GM18519 (cell line): ENCODE data around the gene PRMT7.

Source experiments
- ATAC-seq: cut with Tn5 transposase; IDR thresholded peaks from one replicate; pipeline ENCODE4 v1.9.1; 2021; ENCODE audit warnings: mild to moderate bottlenecking, moderate library complexity; ENCODE audit not compliant: unreplicated experiment, low FRiP score

PRMT7 gene, protein sequence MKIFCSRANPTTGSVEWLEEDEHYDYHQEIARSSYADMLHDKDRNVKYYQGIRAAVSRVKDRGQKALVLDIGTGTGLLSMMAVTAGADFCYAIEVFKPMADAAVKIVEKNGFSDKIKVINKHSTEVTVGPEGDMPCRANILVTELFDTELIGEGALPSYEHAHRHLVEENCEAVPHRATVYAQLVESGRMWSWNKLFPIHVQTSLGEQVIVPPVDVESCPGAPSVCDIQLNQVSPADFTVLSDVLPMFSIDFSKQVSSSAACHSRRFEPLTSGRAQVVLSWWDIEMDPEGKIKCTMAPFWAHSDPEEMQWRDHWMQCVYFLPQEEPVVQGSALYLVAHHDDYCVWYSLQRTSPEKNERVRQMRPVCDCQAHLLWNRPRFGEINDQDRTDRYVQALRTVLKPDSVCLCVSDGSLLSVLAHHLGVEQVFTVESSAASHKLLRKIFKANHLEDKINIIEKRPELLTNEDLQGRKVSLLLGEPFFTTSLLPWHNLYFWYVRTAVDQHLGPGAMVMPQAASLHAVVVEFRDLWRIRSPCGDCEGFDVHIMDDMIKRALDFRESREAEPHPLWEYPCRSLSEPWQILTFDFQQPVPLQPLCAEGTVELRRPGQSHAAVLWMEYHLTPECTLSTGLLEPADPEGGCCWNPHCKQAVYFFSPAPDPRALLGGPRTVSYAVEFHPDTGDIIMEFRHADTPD

DNA sequence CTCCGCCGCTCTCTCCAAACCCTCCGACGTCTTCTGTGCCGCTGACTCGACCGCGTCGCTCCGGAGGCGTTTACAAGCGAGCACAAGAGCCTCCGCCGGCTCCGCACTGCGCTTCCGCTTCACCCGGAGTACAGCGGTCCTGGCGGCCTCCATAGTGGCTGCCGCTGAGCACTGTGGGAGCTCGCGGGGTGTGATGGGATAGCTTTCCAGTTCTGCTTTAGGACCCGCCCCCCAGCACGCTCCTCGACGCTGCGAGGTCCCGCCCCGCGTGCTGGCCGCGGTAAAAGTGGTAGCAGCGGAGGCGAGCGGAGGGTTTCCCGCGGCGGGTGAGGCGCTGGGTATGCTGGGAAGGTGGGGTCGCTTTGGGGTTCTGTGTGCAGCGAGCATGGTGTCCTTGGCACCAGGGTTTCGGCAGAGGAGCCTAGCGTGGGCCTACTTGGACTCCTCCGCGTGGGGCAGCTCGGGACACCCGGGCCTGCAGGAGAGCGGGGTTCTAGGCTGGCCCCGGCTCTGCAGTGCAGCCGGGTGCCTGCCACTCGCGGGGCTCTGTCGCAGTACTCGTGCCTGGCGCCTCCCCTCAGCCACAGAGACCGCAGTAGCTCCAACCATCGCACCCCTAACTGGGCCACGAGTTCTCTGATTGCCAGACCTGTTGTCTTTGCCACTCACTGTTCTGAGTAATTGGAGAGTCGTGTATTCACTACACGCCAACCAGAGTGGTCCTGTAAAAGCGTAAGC is at the start of gene PRMT7, which contains the start of gene SLC7A6OS:
PRMT7 (plus strand) TSS at position 246 of the 738 bp plus-strand sequence. CDS start 4,961 bp downstream, outside the sequence.
SLC7A6OS (minus strand) TSS at position 173 of the 738 bp plus-strand sequence; CDS start at position 153, 20 bp downstream.
- ATAC-seq, result peak; percentile 86

DNA sequence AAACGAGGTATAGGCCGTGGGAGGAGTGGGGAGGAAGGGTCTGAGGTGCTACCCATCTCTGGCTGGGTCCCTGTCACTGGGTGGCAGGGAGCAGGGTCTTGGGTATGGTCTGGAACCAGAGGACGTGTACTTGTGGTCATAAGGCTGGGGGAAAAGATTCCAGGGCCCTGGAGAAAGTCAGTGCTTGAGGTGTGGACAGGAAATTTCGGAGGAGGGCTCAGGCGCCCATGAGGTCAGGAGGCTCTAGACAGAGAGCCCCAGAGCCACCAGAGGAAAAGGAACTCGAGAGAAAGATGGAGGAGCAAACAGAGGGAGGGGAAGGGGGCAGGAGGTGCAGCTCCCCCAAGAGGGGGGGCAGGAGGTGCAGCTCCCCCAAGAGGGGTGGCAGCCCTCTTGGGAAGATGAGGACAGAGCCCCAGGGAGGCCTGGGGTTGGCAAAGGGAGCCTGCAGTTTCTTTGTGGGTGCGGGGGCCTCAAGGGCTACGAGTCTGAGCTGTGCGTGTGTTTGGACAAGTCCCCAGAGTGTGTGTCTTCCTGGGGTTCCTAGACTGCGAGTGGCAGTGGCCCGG is 47.2 kb upstream of the PRMT7 start:
- ATAC-seq, result no peak

GRCh38 chr16:68264128-68265077 is 46.4 kb upstream of the PRMT7 start, which contains the start of gene SLC7A6:
SLC7A6 (plus strand) TSS chr16:68264526; CDS start chr16:68274727, 10,201 bp downstream.
- ATAC-seq, result peak; percentile 39

DNA sequence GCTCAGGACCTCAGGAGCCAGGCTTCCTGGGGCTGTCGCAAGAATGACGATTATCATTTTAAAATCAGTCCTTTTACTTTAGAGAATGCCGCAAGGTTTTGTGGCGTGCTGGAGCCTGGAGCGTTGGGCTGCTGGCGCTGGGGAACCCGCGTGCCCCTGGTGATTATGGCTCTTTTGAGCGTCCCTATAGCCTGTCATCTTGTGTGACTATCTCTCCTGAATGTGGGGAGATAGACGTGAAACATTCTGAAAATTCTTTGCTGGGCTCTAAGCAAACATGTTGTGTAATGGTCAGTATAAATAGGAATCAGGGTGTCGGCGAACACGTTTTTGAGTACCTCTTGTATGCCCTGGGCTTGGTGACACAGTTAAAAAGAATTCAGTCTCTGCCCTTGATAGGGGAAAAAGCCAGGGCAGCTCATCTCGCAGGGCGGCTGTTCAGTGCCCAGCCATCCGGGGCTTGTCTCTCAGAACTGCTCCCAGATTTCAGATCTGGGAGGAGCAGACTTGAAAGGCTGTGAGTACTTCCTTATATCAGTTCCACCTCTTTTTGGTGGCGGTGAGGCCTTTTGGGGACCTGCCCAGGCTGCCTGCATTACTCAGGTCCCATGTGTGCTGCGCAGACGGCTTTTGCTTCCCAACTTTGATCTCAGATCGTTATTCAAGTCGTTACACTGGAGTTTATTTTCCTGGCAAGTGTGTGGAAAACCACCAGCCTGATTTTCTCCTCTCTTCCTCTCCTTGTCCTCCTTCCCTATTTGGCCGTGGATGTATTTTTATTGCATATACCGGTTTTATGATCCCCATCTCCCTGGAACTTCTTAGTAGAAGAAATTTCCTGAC is 45.5 kb upstream of the PRMT7 start:
- ATAC-seq, result no peak

DNA sequence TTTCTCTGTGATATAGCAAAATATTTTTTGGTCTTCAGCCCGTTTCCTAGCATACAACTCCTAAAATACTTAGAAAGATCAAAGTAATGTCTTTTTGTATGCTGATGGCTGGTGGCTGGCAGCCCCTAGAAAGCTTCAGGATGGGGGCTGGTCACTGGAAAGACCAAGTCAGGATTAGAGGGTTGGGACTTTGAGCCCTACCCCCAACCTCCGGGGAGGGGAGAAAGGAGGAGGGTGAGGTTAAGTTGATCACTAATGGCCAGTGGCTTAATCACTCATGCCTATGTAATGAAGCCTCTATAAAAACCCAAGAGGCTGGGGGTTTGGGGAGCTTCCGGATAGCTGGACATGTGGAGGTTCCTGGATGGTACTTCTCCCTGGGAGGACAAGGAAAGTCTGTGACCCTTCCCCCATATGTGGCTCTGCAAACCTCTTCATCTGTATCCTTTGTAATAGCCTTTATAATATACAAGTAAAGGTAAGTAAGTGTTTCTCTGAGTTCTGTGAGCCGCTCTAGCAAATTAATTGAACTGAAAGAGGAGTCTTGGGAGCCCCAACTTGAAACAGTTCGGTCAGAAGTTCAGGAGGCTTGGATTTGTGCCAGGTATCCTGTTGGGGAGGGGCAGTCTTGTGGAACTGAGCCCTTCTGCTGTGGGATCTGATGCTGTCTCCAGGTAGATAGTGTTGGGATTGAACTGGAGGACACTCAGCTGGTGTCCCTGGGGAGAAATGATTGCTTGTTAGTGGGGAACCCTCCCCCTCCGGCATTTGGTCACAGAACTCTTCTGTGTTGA is 43.0 kb upstream of the PRMT7 start:
- no peak for ATAC-seq

GRCh38 chr16:68269793-68270192 is 41.0 kb upstream of the PRMT7 start:
- ATAC-seq, result no peak

DNA sequence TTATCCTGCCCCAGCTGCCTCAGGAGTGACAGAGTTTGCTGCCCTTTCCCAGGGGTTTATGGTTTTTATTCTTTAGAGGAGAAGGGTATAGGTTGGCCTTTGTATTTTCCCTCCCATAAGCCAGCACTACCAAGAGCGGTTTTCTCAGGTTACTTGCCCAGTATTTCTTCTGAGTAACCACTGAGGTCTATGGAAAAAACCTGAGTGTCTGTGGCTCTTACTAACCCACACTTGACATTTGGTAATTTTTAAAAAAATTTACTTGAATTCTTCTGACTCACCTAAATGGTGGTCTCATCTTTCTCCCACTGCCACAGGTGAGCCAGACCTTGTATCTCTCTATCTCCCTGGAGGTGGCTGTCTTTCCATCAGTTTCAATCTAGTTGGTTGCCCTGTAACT is 40.5 kb upstream of the PRMT7 start:
- no peak for ATAC-seq

- ATAC-seq, result no peak
Measured at GRCh38 chr16:68272507-68273209, 38.2 kb upstream of the PRMT7 start.

GRCh38 chr16:68273459-68273858 is 37.4 kb upstream of the PRMT7 start:
- no peak for ATAC-seq

DNA sequence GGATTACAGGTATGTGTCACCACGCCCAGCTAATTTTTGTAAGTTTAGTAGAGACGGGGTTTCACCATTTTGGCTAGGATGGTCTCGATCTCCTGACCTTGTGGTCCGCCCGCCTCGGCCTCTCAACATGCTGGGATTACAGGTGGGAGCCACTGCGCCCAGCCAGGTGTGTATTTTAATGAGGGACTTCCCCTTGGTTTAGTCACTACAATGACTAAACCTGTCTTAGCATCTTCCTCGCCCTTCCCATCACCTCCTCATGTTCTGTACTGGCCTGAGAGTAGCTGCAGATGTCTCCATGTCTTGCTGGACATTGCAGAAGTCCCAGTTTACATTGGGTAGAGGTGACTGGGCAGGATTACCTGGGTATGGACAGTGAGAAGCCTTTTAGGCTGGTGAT is 36.9 kb upstream of the PRMT7 start:
- ATAC-seq, result no peak

GRCh38 chr16:68274441-68274840 is 36.4 kb upstream of the PRMT7 start:
- no peak for ATAC-seq

DNA sequence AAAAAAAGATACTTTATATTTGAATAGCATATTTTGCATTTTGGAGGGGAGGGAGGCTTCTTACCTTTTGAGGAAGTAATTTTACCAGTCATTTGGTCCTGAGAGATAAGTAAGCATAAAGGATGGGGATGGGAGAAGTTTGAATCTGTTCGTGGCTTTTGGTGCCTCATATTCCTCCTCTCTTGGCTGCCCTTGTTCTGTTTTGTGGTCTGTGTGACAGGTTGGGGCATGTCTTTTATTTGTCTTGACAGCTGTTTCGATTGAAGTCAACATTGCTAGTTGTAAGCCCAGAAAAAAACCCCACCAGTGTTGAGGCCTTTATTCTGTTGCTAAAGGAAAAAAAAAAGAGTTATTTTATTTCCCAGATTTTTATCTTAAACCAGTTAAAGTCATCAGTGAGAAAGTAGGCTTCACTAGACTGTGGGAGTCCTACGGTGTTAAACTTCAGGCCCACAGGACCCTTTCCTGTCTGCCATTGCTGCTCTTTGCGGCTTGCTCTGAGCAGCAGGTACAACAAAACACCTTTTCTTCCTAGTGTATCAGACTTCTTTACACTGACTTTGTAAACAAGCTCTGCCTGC is 35.1 kb upstream of the PRMT7 start:
- ATAC-seq, result peak; percentile 40

GRCh38 chr16:68276223-68276622 is 34.6 kb upstream of the PRMT7 start:
- ATAC-seq, result no peak

DNA sequence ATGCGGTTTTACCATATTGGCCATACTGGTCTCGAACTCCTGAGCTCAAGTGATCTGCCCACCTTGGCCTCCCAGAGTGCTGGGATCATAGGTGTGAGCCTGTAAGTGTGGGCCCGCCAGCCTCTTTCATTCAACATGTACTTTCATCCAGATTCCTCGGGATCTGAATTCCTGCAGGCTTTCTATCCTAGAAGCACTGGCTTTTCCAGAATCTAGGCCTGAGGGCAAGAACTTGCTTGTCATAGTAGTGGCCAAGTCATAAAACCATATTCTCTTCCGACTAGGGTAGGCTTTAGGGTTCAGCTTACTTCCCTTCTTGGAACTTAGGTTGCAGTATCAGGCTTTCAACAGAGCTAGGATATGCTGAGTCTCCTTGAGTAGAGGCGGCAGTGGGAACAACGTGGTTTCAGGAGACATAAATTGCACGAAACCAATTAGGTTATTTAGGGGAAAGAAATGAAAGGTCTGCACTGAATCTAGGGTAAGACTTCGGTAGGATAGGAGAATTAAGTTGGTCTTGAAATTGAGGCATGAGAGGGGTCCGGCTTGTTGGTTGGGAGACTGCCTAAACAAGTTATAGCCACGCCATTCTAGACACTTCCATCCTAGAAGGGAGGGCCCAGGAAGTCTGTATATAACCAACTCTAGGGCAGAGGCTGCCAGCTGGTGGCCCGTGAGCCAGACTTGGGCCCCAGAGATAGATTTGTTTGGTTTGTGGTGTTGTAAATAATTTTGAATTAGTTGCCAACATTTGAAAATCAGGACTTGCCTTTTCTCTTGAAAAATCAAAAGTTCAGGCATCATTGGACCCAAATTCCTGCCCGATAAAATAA is 30.9 kb upstream of the PRMT7 start:
- ATAC-seq, result no peak

GRCh38 chr16:68281368-68282063 is 29.3 kb upstream of the PRMT7 start:
- ATAC-seq, result no peak
